ENCODE data around the gene ZCCHC10.
"Not testable (repeated sequence)": the region's sequence is repeated elsewhere in the genome, so short reads cannot be mapped to it uniquely, and the experiment has no call there.

Gene ZCCHC10

GRCh38 chr5:133029416-133029815 lies 3.1 kb upstream of the ZCCHC10 start:
- TF ChIP-seq GABPA (IDR thresholded peaks at IDR 0.05; ENCODE audit: low read depth): no peak
- TF ChIP-seq CTCF (IDR thresholded peaks at IDR 0.05; ENCODE audit: insufficient read depth, low read length): no peak
- no peak for TF ChIP-seq SPI1 (IDR thresholded peaks at IDR 0.05; ENCODE audit: borderline replicate concordance, low read depth)
- TF ChIP-seq REST (IDR thresholded peaks at IDR 0.05; ENCODE audit: insufficient replicate concordance, low read depth): no peak
- TF ChIP-seq POLR2AphosphoS5 (IDR thresholded peaks at IDR 0.05; ENCODE audit: low read depth): no peak
- DNase-seq (ENCODE audit: low read depth in 1 of 2, low spot score in 1 of 2): no peak
- Histone ChIP-seq H3K27me3 (ENCODE audit: insufficient read depth, poor library complexity, severe bottlenecking) (no peaks in the 10 kb centered on the region), H3K4me3 (replicated peaks; ENCODE audit: insufficient read depth, low read length) (no peak overlapping the region), H3K27ac (replicated peaks) (no peak overlapping the region)

GRCh38 chr5:133026664-133027153 lies 360 bp upstream of the ZCCHC10 start:
- peak overlapping the region; percentile 62 for H3K4me3 ChIP-seq (replicated peaks; ENCODE audit: insufficient read depth, low read length)
- DNase-seq (ENCODE audit: low read depth in 1 of 2, low spot score in 1 of 2): no peak
- TF ChIP-seq CTCF (IDR thresholded peaks at IDR 0.05; ENCODE audit: insufficient read depth, low read length) (no peak), SPI1 (IDR thresholded peaks at IDR 0.05; ENCODE audit: borderline replicate concordance, low read depth) (no peak), POLR2AphosphoS5 (IDR thresholded peaks at IDR 0.05; ENCODE audit: low read depth) (no peak), GABPA (IDR thresholded peaks at IDR 0.05; ENCODE audit: low read depth) (no peak), REST (IDR thresholded peaks at IDR 0.05; ENCODE audit: insufficient replicate concordance, low read depth) (no peak)
- no peaks in the 10 kb centered on the region for H3K27me3 ChIP-seq (ENCODE audit: insufficient read depth, poor library complexity, severe bottlenecking)
- no peak overlapping the region for H3K27ac ChIP-seq (replicated peaks)

GRCh38 chr5:133019471-133019870 lies 6.9 kb downstream of the ZCCHC10 start:
- not testable (repeated sequence) for DNase-seq (ENCODE audit: low read depth in 1 of 2, low spot score in 1 of 2); H3K27me3 ChIP-seq (ENCODE audit: insufficient read depth, poor library complexity, severe bottlenecking); H3K4me3 ChIP-seq (replicated peaks; ENCODE audit: insufficient read depth, low read length); H3K27ac ChIP-seq (replicated peaks)

GRCh38 chr5:133017964-133018363 lies 8.4 kb downstream of the ZCCHC10 start:
- DNase-seq (ENCODE audit: low read depth in 1 of 2, low spot score in 1 of 2): no peak
- Histone ChIP-seq H3K27ac (replicated peaks) (no peak overlapping the region), H3K4me3 (replicated peaks; ENCODE audit: insufficient read depth, low read length) (no peak overlapping the region), H3K27me3 (ENCODE audit: insufficient read depth, poor library complexity, severe bottlenecking) (no peaks in the 10 kb centered on the region)
- TF ChIP-seq GABPA (IDR thresholded peaks at IDR 0.05; ENCODE audit: low read depth): no peak
- no peak for TF ChIP-seq SPI1 (IDR thresholded peaks at IDR 0.05; ENCODE audit: borderline replicate concordance, low read depth)

GRCh38 chr5:133015466-133015865 lies 10.9 kb downstream of the ZCCHC10 start:
- no peak overlapping the region for H3K4me3 ChIP-seq (replicated peaks; ENCODE audit: insufficient read depth, low read length)
- TF ChIP-seq POLR2AphosphoS5 (IDR thresholded peaks at IDR 0.05; ENCODE audit: low read depth) (no peak), REST (IDR thresholded peaks at IDR 0.05; ENCODE audit: insufficient replicate concordance, low read depth) (no peak), CTCF (IDR thresholded peaks at IDR 0.05; ENCODE audit: insufficient read depth, low read length) (no peak), SPI1 (IDR thresholded peaks at IDR 0.05; ENCODE audit: borderline replicate concordance, low read depth) (no peak), GABPA (IDR thresholded peaks at IDR 0.05; ENCODE audit: low read depth) (no peak)
- no peaks in the 10 kb centered on the region for H3K27me3 ChIP-seq (ENCODE audit: insufficient read depth, poor library complexity, severe bottlenecking)
- H3K27ac ChIP-seq (replicated peaks): no peak overlapping the region
- no peak for DNase-seq (ENCODE audit: low read depth in 1 of 2, low spot score in 1 of 2)

GRCh38 chr5:133008455-133008854 lies 17.9 kb downstream of the ZCCHC10 start:
- H3K27ac ChIP-seq (replicated peaks); DNase-seq (ENCODE audit: low read depth in 1 of 2, low spot score in 1 of 2); H3K27me3 ChIP-seq (ENCODE audit: insufficient read depth, poor library complexity, severe bottlenecking); H3K4me3 ChIP-seq (replicated peaks; ENCODE audit: insufficient read depth, low read length): not testable (repeated sequence)

Measured in HL-60 (cell line).